Measurements from ENCODE around the gene NWD2. TPM values are rescaled to one million over a fixed set of nuclear protein-coding genes. Genes with fewer than 3 reads are reported as not detected.

NWD2 gene
- total and polyA plus RNA-seq, 2 donors from 2014 or later: not detected

DNA sequence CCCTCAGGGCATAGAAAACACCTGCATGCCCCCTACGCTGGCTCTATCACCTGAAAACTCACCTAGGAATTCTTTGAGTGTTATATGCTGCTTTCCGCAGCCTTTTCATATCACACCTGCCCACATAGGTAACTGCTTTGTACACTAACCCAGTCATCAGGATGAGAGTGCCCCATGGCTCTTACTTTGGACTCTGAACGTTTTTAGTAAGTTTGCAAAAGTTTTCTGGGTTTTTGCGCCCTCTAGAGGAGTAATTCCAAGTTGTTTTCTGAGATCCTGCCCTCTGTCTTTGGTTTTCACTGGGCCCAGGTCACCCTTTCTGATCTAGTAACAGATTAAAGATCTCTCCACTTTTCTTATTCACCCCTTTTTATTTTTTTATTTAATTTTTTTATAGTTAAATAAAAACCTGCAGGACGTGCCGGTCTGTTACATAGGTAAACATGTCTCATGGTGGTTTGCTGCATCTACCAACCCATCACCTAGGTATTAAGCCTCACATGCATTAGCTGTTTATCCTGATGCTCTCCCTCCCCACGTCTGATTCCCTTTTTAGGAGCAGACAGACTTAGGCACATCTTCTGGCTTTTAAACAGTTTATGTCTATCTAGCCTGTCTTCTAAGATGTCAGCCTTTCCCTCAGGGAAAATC is 139.2 kb downstream of the NWD2 start:
- Histone ChIP-seq H3K27ac (ENCODE audit: low read depth in 2 of 2, low read length in 2 of 2) (no peak overlapping the region), H3K27me3 (ENCODE audit: control insufficient read depth, insufficient read depth, low read length) (no peaks in the 10 kb centered on the region), H3K9me3 (ENCODE audit: control insufficient read depth in 2 of 3, insufficient read depth in 1 of 3, low read length in 3 of 3) (no peaks in the 10 kb centered on the region), H3K9ac (ENCODE audit: low read length in 3 of 3) (no peak overlapping the region), H3K4me3 (ENCODE audit: low read length in 3 of 3) (no peak overlapping the region), H3K4me1 (ENCODE audit: control insufficient read depth in 2 of 3, insufficient read depth in 2 of 3, low read depth in 1 of 3, low read length in 3 of 3) (no peaks in the 10 kb centered on the region), H3K36me3 (ENCODE audit: control insufficient read depth in 2 of 3, insufficient read depth in 3 of 3, low read length in 3 of 3) (no peaks in the 10 kb centered on the region)
- TF ChIP-seq, protein P1, sequence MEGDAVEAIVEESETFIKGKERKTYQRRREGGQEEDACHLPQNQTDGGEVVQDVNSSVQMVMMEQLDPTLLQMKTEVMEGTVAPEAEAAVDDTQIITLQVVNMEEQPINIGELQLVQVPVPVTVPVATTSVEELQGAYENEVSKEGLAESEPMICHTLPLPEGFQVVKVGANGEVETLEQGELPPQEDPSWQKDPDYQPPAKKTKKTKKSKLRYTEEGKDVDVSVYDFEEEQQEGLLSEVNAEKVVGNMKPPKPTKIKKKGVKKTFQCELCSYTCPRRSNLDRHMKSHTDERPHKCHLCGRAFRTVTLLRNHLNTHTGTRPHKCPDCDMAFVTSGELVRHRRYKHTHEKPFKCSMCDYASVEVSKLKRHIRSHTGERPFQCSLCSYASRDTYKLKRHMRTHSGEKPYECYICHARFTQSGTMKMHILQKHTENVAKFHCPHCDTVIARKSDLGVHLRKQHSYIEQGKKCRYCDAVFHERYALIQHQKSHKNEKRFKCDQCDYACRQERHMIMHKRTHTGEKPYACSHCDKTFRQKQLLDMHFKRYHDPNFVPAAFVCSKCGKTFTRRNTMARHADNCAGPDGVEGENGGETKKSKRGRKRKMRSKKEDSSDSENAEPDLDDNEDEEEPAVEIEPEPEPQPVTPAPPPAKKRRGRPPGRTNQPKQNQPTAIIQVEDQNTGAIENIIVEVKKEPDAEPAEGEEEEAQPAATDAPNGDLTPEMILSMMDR (IDR thresholded peaks at IDR 0.05; ENCODE audit: borderline replicate concordance, extremely low read depth, insufficient read depth): peak; percentile 53
- peak in 3 of 5 donors; percentile 21 to 75 (median 69) for DNase-seq
- intact Hi-C loops (cut with DNase I): no loop called here
- peak; percentile 59 for FAIRE-seq

DNA sequence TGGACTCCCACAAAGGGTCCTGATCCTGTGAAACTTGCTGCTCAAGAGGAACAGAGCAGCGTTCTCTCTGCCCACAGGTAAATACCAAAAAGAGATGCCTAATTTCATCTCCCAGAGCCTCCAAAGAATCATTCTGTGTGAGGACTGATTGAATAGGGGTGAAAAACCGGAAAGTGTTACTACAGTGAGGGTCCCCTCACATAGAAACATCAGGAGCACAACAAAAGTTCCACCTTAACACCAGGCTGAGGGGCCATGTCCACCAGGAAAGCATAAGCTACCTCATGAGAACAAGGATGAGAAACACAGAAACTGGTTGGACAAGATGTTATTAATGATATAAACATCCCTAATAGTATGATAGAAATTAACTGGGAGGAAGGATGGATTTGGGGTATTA is 140.9 kb downstream of the NWD2 start:
- intact Hi-C loops (cut with DNase I): no loop called here
- H3K36me3 ChIP-seq (ENCODE audit: control insufficient read depth in 2 of 3, insufficient read depth in 3 of 3, low read length in 3 of 3): no peaks in the 10 kb centered on the region
- H3K4me1 ChIP-seq (ENCODE audit: control insufficient read depth in 2 of 3, insufficient read depth in 2 of 3, low read depth in 1 of 3, low read length in 3 of 3): no peaks in the 10 kb centered on the region
- FAIRE-seq (no peak), DNase-seq (no peak)
- H3K27ac ChIP-seq (ENCODE audit: low read depth in 2 of 2, low read length in 2 of 2): no peak overlapping the region
- H3K9ac ChIP-seq (ENCODE audit: low read length in 3 of 3): no peak overlapping the region
- TF ChIP-seq, protein P1 (IDR thresholded peaks at IDR 0.05; ENCODE audit: borderline replicate concordance, extremely low read depth, insufficient read depth): no peak
- no peaks in the 10 kb centered on the region for H3K9me3 ChIP-seq (ENCODE audit: control insufficient read depth in 2 of 3, insufficient read depth in 1 of 3, low read length in 3 of 3)
- no peaks in the 10 kb centered on the region for H3K27me3 ChIP-seq (ENCODE audit: control insufficient read depth, insufficient read depth, low read length)
- no peak overlapping the region for H3K4me3 ChIP-seq (ENCODE audit: low read length in 3 of 3)

GRCh38 chr4:37388681-37389365 is 144.3 kb downstream of the NWD2 start:
- no peaks in the 10 kb centered on the region for H3K36me3 ChIP-seq (ENCODE audit: control insufficient read depth in 2 of 3, insufficient read depth in 3 of 3, low read length in 3 of 3)
- DNase-seq (no peak), FAIRE-seq (no peak)
- H3K27ac ChIP-seq (ENCODE audit: low read depth in 2 of 2, low read length in 2 of 2): no peak overlapping the region
- H3K9me3 ChIP-seq (ENCODE audit: control insufficient read depth in 2 of 3, insufficient read depth in 1 of 3, low read length in 3 of 3): no peaks in the 10 kb centered on the region
- intact Hi-C loops (cut with DNase I): no loop called here
- no peak overlapping the region for H3K4me3 ChIP-seq (ENCODE audit: low read length in 3 of 3)
- no peaks in the 10 kb centered on the region for H3K27me3 ChIP-seq (ENCODE audit: control insufficient read depth, insufficient read depth, low read length)
- H3K4me1 ChIP-seq (ENCODE audit: control insufficient read depth in 2 of 3, insufficient read depth in 2 of 3, low read depth in 1 of 3, low read length in 3 of 3): no peaks in the 10 kb centered on the region
- H3K9ac ChIP-seq (ENCODE audit: low read length in 3 of 3): no peak overlapping the region
- TF ChIP-seq, protein P1 (IDR thresholded peaks at IDR 0.05; ENCODE audit: borderline replicate concordance, extremely low read depth, insufficient read depth): no peak

Data from kidney (tissue), 14 donors.